ENCODE data around the gene SMARCA1. TPM values are rescaled to one million over a fixed set of nuclear protein-coding genes. Genes with fewer than 3 reads are reported as not detected.

Gene SMARCA1
- polyA plus RNA-seq, 3 donors: 0.03 to 0.13 TPM; not detected in 1

DNA sequence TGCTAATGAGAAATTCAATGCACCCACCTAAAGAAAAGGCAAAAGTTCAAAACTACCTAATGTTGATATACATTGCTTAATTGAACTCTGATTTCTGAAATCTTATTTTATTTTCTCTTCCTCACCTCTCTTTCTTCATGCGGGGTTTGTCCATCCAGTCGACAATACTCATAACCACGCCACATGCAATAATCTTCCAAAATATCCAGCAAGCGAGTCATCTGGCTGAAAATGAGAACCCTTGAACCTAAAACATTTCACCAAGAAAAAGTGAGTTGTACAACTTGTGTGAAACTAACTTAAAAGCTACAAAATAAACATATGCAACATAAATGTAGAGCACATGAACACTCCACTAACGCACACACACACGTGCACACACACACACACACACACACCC lies 26.7 kb downstream of the SMARCA1 start:
- Histone ChIP-seq H4K20me1 (ENCODE audit: insufficient read depth, low read length) (no peaks in the 10 kb centered on the region), H3K36me3 (replicated peaks in 1 of 2; ENCODE audit: control insufficient read depth in 1 of 2, insufficient read depth in 2 of 2, low read length in 2 of 2) (no peaks in the 10 kb centered on the region), H3K27me3 (ENCODE audit: control insufficient read depth in 2 of 2, insufficient read depth in 2 of 2, low read length in 2 of 2) (no peaks in the 10 kb centered on the region), H3K79me2 (ENCODE audit: insufficient read depth, low read length) (no peaks in the 10 kb centered on the region), H2AFZ (ENCODE audit: insufficient read depth, low read depth, low read length, poor library complexity, severe bottlenecking) (no peak overlapping the region), H3K27ac (ENCODE audit: low read depth in 1 of 2, low read length in 2 of 2) (no peak overlapping the region), H3K9ac (ENCODE audit: insufficient read depth, low read length, poor library complexity, severe bottlenecking) (no peak overlapping the region), H3K9me3 (replicated peaks in 1 of 2; ENCODE audit: control insufficient read depth in 1 of 2, insufficient read depth in 1 of 2, low read length in 2 of 2) (no peaks in the 10 kb centered on the region), H3K4me1 (ENCODE audit: control insufficient read depth in 1 of 2, insufficient read depth in 2 of 2, low read length in 2 of 2) (no peaks in the 10 kb centered on the region), H3K4me3 (replicated peaks in 1 of 3; ENCODE audit: low read depth in 2 of 3, low read length in 3 of 3) (no peak overlapping the region), H3K4me2 (replicated peaks; ENCODE audit: extremely low read depth, low read length, poor library complexity, severe bottlenecking) (no peak overlapping the region)
- Mint-ChIP-seq H3K27ac (no peak overlapping the region), H3K9me3 (no peaks in the 10 kb centered on the region), H3K4me1 (no peaks in the 10 kb centered on the region), H3K4me3 (no peak overlapping the region), H3K36me3 (no peaks in the 10 kb centered on the region), H3K27me3 (ENCODE audit: low read depth in 3 of 3) (no peaks in the 10 kb centered on the region)
- intact Hi-C loops (cut with micrococcal nuclease): no loop called here
- DNase-seq: no peak
- TF ChIP-seq CTCF (IDR thresholded peaks at IDR 0.05): no peak
- no CpG with 5 or more reads among the region's 6 CpGs for WGBS (ENCODE audit: insufficient coverage)

DNA sequence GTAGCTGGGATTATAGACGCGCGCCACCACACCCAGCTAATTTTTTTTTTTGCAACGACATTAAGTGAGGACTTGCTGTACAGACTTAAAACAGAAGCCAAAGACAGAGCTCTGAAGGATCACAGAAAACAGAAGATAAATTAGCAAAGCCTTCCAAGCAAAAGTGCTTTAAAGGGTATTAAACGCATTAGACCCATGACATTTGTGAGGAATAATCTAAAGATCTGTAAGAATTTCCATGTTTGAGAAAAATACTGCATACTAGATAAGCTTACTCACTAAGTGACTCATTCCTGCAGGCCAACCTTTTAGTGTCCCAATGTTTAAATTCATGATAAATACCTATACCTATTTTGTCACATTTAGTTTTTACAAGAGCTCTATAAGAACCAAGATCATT lies 27.4 kb downstream of the SMARCA1 start:
- H3K9me3 Mint-ChIP-seq: no peaks in the 10 kb centered on the region
- no peak overlapping the region for H3K27ac ChIP-seq (ENCODE audit: low read depth in 1 of 2, low read length in 2 of 2)
- intact Hi-C loops (cut with micrococcal nuclease): no loop called here
- H3K4me3 Mint-ChIP-seq: no peak overlapping the region
- H3K4me2 ChIP-seq (replicated peaks; ENCODE audit: extremely low read depth, low read length, poor library complexity, severe bottlenecking): no peak overlapping the region
- no peak overlapping the region for H3K27ac Mint-ChIP-seq
- H3K27me3 Mint-ChIP-seq (ENCODE audit: low read depth in 3 of 3): no peaks in the 10 kb centered on the region
- no peaks in the 10 kb centered on the region for H4K20me1 ChIP-seq (ENCODE audit: insufficient read depth, low read length)
- no peaks in the 10 kb centered on the region for H3K9me3 ChIP-seq (replicated peaks in 1 of 2; ENCODE audit: control insufficient read depth in 1 of 2, insufficient read depth in 1 of 2, low read length in 2 of 2)
- no peak overlapping the region for H2AFZ ChIP-seq (ENCODE audit: insufficient read depth, low read depth, low read length, poor library complexity, severe bottlenecking)
- no peak for DNase-seq
- H3K4me1 Mint-ChIP-seq: no peaks in the 10 kb centered on the region
- H3K4me1 ChIP-seq (ENCODE audit: control insufficient read depth in 1 of 2, insufficient read depth in 2 of 2, low read length in 2 of 2): no peaks in the 10 kb centered on the region
- H3K4me3 ChIP-seq (replicated peaks in 1 of 3; ENCODE audit: low read depth in 2 of 3, low read length in 3 of 3): no peak overlapping the region
- TF ChIP-seq CTCF (IDR thresholded peaks at IDR 0.05): no peak
- no CpG with 5 or more reads among the region's 5 CpGs for WGBS (ENCODE audit: insufficient coverage)
- no peak overlapping the region for H3K9ac ChIP-seq (ENCODE audit: insufficient read depth, low read length, poor library complexity, severe bottlenecking)
- no peaks in the 10 kb centered on the region for H3K27me3 ChIP-seq (ENCODE audit: control insufficient read depth in 2 of 2, insufficient read depth in 2 of 2, low read length in 2 of 2)
- H3K79me2 ChIP-seq (ENCODE audit: insufficient read depth, low read length): no peaks in the 10 kb centered on the region
- H3K36me3 ChIP-seq (replicated peaks in 1 of 2; ENCODE audit: control insufficient read depth in 1 of 2, insufficient read depth in 2 of 2, low read length in 2 of 2): no peaks in the 10 kb centered on the region
- H3K36me3 Mint-ChIP-seq: no peaks in the 10 kb centered on the region

All from CD14-positive monocyte (primary cell).